Measurements from ENCODE around the gene COX20.

COX20 gene

DNA sequence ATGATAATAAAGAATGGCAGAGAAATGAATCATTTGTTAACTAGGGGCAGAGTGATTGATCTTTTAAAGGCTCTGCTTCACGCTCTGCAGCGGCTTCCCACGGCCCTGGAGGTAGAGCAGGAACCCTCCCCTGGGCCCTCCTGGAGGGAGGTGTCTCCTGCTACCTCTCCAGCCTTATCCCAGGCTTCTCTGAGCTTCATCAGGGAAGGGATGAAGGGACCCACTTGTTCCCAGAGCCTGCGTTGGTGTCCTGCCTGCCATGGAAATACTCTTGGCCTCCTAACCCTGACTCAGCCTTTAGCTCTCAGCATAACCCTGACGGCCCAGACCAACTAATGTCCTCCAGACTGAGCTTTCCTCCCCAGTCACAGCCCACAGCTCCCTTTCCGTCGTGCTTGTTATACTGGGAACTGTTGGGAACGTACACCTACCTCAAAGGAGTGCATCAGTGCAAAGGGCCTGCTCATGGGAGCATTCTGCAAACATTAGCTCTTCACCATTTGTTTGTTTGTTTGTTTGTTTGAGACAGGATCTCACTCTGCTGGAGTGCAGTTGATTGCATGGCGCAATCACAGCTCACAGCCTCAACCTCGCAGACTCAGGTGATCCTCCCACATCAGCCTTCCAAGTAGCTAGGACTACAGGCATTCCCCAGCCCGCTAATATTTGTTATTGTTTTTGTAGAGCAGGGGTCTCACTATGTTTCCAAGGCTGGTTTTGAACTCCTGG is 46.3 kb downstream of the COX20 start:
- no peak for DNase-seq

DNA sequence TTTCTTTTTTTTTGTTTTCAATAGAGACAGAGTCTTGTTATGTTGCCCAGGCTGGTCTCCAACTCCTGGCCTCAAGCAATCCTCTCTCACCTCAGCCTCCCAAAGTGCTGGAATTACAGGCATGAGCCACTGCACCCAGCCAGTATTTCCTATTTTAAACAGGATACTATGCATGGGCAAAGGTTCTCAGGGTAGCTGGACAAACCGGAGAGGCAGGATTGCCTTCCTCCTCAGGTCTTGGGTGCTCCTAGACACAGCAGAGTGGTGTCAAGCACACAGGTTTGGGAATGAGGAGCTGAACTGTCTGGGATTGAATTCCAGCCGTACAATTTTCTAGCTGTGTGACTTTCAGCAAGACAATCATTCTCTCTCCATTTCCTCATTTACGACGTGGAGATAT is 51.8 kb downstream of the COX20 start:
- no peak for DNase-seq

DNA sequence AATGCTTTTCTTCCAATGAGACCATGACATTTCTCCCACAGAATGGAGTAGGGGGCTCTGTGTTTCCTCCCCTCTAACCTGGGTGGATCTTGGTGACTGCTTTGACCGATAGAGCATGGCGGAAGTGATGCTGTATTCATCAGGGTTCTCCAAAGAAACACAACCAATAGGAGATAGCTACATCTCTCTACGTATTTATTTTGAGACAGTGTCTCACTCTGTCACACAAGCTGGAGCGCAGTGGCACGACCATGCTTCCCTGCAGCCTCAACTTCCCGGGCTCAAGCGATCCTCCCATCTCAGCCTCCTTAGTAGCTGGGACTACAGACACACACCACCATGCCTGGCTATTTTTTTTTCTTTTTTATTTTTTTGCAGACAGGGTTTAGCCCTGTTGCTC is 58.4 kb downstream of the COX20 start:
- DNase-seq, result no peak

Data from stimulated activated CD4-positive, alpha-beta T cell treated with anti-CD3 and anti-CD28 coated beads, Interleukin-15, amount 100 ng/mL, for 24 hours (primary cell).